ENCODE measurements around the gene CELF4.

The CELF4 gene

DNA sequence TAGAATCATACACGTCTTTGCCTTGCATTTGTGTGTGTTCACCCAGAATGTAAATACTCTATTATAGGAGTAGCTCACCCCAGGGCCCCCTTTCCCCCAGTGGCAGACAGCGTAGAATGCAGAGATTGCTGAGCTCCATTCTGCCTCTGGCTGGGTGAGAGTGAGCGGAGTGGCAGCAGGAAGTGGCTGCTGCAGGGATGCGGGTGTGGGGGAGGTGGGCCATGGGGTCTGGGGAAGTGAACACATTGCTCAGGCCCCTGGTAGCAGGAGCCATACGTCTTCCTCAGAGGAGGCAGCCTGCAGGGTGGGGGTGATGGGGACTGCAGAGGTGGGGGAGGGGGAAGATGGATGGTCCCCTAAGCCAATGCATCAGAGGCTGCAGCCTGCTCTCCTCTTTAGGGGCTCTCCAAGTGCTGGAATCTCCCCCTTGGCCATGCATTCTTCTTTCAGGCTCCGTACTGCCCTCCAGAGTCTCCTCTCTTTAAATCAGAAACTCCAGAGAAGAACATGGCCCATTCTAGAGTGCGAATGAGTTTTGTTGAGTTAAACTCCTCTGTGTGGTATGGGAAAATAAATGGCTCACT is 72.2 kb downstream of the CELF4 start:
- no peak for DNase-seq (ENCODE audit: low spot score)

- DNase-seq (ENCODE audit: low spot score) = no peak
Measured at GRCh38 chr18:37492952-37493351, 72.6 kb downstream of the CELF4 start.

- DNase-seq (ENCODE audit: low spot score) = no peak
Measured at GRCh38 chr18:37491526-37491925, 74.1 kb downstream of the CELF4 start.

DNA sequence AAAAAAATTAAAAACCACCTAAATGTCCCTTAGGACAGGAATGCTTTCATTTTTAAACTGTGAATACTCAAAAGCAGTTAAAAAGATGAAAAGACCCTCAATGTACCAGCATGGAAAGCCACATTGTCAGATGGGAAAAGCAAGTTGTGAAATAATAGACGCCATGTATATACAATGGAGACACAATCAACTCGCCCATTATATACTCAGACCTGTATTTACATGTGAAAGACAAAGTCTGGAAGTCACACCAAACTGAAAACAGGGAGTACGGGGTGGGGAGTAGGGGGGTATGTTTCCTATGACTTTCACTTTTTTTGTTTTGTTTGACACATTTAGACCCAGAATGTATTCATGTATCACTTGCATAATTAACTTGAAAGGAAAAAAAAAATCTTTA is 75.6 kb downstream of the CELF4 start:
- DNase-seq (ENCODE audit: low spot score) = no peak

DNA sequence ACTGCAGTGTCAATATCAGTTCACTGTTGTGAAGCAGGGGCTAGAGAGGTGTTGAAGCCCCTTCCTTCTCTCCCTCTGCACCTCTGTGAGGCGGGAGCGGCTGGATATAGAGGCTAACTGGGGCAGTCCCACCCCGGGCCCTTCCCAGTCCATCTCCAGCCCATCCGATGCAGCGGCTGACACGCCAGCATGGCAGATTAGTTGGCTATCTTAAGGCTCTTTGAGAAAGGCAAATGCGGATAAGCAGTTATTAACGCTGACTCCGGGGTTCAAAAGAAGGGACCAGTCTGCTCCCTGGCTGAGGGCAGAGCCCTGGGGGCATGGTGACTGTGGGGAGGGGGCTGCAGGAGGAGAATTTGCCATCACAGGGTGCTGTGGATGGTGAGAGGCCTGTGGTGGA is 76.6 kb downstream of the CELF4 start:
- no peak for DNase-seq (ENCODE audit: low spot score)

GRCh38 chr18:37487400-37487867 is 78.2 kb downstream of the CELF4 start:
- no peak for DNase-seq (ENCODE audit: low spot score)

DNA sequence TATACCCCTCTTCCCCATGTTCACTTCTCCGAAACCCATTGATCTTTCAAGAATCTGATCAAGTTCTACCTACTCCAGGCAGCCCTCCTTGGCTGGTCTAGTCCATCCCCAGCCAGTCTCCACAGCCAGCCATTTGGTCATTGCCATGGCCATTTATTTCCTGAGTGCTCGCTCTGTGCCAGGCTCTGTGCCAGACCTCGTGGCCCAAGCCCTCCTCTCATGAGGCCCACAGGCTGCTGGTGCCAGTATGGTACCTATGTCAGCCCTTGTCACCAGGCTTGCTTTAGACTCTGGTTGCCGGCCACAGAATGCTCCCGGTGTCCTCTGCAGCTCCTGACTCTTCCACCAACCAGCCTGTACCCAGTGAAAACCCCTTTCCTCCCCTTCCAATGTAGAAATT is 78.8 kb downstream of the CELF4 start:
- DNase-seq (ENCODE audit: low spot score) = no peak

GRCh38 chr18:37484983-37485834 is 80.4 kb downstream of the CELF4 start:
- no peak for DNase-seq (ENCODE audit: low spot score)

GRCh38 chr18:37483984-37484819 is 81.4 kb downstream of the CELF4 start:
- DNase-seq (ENCODE audit: low spot score) = no peak

- peak; percentile 21 for DNase-seq (ENCODE audit: low spot score)
Measured at GRCh38 chr18:37483221-37483971, 82.2 kb downstream of the CELF4 start.

DNA sequence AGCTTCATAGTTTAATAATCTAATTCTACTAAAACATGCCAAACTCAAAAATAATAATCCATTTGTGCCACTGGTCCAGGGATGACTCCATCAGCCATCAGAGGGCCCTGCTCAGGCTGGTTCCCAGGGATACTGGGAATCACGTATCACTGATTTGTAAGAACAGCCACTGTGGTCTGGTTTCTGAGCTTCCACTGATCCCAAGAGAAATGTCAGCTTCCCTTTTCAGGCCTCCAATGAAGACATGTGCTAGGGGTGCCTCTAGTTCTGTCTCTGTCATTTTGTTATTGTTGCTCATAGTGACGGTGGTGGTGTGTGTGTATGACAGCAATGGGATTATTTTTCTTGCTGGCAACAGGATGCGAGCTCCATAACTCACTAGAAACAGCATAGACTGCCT is 83.2 kb downstream of the CELF4 start:
- no peak for DNase-seq (ENCODE audit: low spot score)

GRCh38 chr18:37482002-37482401 is 83.6 kb downstream of the CELF4 start:
- DNase-seq (ENCODE audit: low spot score) = no peak

GRCh38 chr18:37481491-37481890 is 84.1 kb downstream of the CELF4 start:
- no peak for DNase-seq (ENCODE audit: low spot score)

GRCh38 chr18:37481072-37481471 is 84.5 kb downstream of the CELF4 start:
- no peak for DNase-seq (ENCODE audit: low spot score)

DNA sequence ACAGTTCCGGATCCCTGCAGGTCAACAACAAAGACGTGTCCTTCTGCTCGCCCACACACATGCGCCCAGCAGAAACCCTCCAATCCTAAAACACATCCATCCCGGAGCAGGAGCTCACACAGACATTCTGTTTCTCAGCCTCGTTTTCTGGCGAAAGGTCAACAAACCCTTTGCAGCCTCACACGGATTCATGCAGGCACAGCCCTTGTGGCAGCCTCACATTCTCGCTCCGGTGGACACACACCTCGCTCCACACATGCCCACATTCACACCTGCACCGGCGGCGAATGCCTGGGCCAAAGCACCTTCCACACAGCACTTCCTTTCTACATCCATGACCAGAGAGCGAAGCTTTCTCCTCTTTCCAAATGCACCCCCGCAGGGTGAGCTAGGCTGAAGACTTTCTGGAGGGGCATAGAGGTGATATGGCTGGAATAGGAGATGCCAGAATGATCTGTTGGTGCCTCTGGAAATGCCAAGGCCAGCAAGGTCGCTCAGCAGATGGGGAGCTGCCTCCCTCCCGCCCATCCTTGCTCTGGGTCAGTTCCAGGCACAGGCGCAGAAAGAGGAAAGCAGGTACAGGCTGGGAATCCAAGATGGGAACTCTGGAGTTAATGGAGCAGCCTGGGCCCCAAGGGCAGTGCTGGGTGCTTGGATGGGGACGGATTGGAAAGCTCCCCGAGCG is 88.8 kb downstream of the CELF4 start:
- no peak for DNase-seq (ENCODE audit: low spot score)

GRCh38 chr18:37476182-37476581 is 89.4 kb downstream of the CELF4 start:
- DNase-seq (ENCODE audit: low spot score) = peak; percentile 30

DNA sequence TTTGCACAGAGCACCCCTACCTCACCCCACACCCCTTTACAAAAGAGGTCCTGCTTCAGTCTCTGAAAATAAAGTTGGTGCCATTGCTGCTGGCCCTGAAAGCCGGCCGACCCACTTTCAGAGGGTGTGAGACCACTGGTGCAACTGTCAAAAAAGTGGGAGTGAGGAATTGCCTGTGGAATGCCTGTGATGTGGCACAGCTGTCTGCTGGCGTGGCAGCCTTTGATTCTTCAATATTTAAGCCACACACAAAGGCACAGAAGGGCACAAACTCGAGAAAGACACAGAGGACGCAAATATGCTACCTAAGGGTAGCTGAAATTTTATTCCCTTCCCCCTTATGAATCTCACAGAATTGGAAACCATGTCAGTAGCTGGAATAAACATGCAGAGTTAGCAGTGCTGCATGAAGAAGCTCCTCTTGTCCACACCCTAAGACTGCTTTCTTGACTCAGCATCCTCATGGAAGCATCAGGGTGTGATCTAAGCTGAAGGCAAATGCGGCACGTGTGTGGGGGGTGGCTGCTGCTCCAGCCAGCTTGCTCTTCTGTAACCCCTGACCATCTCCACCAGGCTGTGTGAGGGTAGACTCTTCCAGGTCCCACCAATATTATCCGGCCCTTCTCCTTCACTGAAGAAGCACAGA is 92.3 kb downstream of the CELF4 start:
- DNase-seq (ENCODE audit: low spot score) = no peak

GRCh38 chr18:37471637-37472036 is 94.0 kb downstream of the CELF4 start:
- DNase-seq (ENCODE audit: low spot score) = no peak

GRCh38 chr18:37470986-37471385 is 94.6 kb downstream of the CELF4 start:
- no peak for DNase-seq (ENCODE audit: low spot score)

DNA sequence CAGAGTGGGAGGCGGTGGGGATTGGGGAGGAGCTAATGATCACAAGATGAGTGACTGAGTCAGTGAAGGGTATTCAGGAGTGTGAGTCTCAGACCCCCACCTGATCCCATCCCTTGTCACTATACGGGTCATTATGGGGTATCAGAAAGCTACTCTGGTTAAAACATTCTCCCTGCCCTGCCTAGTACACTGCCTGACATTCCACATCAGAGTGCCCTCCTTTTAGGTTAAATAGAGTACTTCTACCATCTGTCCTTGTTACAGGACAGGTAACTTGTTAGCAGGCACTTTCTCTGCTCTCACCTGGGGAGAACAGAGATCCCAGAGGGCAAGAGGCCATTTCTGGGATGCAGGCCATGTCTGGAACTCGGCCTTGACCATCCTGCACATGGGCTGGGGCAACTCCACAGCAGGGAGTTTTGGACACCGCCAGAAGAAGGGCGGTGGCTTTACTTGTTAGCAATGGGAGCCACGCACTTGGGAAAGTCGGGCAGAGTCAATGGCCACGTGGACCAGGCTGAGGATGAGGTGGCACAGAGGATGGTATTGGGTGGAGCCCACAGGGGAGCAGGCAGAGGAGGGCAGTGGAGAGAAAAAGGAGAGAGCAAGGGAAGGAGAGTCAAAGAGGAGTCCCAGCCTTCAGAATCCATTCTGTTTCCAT is 98.5 kb downstream of the CELF4 start:
- no peak for DNase-seq (ENCODE audit: low spot score)
